Hematopoietic multipotent progenitor cell treated with erythropoietin and hydrocortisone succinate and interleukin-3 and kit ligand, for 17 days (in vitro differentiated cells): Measurements from ENCODE around the gene SPTLC2.
"Not testable (repeated sequence)": the region's sequence is repeated elsewhere in the genome, so short reads cannot be mapped to it uniquely, and the experiment has no call there.

Experiments used
- DNase-seq: peaks from one replicate; pipeline ENCODE4 v3.0.0-alpha.2; 2015; ENCODE audit warnings: low spot score

SPTLC2 gene

DNA sequence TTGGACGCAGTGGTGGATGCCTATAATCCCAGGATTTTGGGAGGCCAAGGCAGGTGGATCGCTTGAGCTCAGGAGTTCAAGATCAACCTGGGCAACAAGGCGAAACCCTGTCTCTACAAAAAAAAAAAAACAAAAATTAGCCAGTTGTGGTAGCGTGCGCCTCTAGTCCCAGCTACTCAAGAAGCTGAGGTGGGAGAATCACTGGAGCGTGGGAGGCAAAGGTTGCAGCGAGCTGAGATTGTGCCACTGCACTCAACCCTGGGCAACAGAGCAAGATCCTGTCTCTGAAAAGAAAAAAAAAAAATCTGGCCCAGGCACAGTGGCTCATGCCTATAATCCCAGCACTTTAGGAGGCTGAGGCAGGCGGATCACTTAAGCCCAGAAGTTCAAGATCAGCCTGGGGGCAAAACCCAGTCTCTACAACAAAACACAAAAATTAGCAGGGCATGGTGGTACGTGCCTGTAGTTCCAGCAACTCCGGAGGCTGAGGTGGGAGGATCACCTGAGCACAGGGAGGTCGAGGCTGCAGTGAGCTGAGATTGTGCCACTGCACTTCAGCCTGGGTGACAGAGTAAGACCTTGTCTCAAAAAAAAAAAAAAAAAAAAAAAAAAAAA lies 27.9 kb downstream of the SPTLC2 start:
- DNase-seq: not testable (repeated sequence)

DNA sequence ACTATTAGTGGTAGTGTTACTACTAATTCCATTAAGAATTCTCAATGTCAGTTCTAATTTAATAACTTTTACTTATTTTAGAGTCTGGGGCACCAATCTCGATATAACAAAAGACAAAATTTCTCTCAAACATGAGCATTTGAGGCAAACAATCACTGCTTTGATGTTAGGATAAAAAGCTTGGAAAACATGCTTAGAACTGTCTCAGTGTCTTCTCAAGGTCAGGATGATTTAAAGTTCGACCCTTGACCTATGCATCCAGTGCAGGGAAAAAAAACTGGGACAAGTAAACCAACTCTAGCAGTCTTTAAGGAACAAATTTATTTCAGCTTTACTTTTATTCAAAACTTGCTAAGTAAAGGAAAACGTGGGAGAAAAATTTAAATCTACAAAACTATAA lies 31.1 kb downstream of the SPTLC2 start:
- DNase-seq: no peak

DNA sequence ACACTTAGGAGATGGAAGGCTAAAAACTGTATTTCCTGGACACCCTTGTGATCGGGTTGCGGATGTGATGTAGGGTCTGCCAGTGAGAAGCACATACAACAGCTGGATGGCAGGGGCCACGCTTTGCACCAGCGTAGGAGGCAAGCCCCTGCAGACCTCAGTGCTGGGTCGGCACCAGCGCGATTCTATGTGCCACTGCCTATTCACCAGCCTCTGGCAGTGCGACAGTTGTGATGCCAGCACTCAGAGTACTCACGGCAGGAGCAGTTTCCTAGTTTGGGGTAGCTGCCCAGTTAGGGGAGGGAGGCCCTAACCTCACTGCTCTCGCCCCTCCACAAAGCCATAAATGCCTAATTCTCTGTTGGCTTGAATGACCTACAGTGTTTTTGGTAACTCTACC lies 31.6 kb downstream of the SPTLC2 start:
- no peak for DNase-seq

DNA sequence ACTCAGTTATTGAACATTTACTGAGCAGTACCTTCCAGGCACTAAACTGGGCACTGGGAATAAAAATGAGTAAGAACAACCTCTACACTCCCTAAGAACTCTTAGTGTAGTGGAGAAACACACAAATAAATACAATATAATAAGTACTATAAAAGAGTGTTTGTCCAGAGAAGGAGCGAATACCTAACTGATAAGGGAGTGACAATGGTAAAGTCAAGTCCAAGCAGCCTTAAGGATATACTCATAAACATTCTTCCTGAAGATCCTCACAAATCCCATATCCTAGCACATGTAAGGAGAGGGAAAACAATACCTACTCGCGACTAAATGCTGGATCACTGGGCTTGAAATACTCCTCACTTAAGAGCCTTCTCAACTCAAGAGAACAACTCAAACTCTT lies 32.8 kb downstream of the SPTLC2 start:
- DNase-seq: no peak

DNA sequence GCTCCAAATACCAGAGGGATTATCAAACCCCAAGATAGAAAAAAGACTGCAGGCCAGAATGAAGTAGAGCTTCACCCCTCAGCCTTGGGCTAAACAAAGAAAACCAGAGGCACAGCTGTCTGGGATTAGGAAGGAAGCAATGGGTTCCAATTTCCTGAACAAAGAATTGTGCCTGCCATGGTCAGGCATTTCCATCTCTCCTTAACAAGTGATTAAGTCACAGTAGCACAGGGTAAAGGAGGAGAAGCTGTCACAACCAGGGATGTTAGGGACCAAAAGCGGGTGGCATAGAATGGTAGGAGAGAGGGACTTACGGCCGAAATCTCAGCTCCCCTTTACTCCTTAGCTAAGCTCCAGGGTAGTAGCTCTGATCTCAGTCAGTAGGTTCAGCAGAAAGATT lies 33.9 kb downstream of the SPTLC2 start:
- DNase-seq: no peak

DNA sequence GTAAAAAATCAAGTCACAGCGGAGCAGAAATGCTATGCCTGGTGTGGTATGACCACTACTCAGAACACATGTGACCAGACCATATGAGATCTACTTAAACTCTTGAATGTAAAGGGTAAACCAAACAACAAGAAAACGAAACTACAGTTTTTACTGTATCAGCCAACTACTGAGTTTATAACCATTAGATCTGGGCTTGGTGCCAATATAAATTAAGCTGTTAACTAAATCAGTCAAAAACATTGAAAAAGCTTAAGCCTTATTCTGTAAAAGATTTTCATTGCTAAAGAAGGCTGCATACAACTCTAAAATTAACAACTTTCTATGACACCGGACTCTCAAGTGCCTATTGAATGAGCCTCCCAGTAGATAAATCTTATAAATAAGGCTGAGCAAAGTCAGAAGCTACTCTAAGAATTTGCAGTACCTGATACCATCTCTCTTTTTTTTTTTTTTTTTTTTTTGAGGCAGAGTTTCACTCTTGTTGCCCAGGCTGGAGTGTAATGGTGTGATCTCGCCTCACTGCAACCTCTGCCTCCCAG lies 35.4 kb downstream of the SPTLC2 start:
- peak; percentile 54 for DNase-seq

DNA sequence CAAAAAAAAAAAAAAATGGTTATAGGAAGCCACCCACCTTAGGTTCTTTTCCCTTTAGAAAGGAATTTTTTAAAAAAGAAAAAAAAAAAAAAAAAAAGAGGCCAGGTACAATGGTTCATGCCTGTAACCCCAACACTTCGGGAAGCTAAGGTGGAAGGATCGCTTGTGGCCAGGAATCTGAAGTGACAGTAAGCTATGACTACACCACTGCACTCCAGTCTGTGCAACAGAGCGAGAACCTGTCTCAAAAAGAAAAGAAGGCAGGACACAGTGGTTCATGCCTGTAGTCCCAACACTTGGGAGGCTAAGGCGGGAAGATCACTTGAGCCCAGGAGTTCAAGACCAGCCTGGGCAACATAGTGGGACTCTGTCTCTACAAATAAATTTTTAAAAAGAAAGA lies 36.0 kb downstream of the SPTLC2 start:
- no peak for DNase-seq

DNA sequence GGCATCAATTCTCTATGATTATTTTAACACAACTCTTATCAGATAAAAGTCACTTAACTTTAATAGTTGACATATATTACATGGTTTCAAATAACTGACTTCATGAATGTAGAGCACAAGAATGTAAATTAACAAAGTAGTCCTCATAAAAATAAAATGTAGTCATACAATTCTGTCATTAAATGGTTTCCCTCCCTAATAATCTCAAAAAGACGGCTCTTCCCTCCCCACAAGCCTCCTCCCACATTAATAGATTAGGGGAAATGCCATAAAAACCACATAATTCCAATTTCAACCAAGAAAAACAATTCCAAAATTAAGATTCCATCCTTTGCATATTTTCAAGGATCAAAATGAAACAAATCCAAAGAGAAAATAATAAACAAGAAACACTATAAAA lies 36.7 kb downstream of the SPTLC2 start:
- DNase-seq: no peak

DNA sequence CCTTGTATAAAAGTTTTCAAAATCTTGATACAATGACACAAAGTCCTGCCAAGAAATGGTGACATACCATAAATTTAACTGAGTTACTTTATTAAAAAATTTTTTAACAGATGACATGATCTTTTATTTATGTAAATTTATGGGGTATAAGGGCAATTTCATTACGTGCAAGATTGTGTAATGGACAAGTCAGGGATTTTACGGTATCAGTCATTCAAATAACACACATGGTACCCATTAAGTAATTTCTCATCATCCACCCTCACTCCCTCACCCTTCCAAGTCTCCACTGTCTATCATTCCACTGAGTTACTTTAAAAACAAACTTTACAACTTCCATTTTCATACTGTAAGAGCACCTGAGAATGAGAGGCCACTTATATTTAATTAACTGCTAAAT lies 37.4 kb downstream of the SPTLC2 start:
- DNase-seq: no peak

DNA sequence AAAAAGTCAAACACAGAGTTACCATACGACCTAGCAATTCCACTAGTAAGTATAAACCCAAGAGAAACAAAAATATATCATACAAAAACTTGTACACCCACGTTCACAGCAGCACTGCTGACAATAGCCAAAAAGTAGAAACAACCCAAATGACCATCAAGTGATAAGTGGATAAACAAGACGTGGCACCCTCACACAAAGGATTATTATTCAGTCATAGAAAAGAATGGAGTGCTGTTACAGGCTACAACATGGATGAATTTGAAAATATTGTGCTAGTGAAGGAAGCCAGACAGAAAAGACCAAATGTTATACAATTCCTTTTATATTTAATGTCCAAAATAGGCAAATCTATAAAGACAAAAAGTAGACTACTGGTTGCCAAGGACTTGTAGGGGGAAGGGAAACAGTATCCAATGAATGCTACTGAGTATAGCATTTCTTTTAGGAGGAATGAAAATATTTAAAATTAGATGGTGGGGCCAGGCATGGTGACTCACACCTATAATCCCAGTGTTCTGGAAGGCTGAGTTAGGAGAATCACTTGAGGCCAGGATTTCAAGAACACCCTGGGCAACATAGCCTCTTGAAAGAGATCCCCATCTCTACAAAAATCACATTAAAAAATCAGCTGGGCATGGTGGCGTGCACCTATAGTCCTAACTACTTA lies 41.9 kb downstream of the SPTLC2 start:
- no peak for DNase-seq

DNA sequence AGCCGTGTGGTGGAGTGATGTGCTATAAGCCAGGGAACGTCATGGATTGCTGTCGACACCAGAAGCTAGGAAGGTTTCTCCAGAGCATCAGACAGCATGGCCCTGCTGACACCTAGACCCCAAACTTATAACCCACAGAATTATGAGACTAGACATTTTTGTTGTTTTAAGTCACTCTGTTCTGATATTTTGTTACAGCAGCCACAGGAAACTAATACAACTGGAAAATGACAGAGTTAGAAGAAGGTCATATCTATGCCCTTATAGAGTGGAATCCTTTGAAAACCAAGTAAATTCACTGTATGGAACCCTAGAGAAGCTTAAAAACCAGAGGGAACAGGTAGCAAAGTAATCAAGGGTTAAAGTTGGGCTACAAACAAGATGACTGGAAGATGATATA lies 42.5 kb downstream of the SPTLC2 start:
- DNase-seq: no peak

DNA sequence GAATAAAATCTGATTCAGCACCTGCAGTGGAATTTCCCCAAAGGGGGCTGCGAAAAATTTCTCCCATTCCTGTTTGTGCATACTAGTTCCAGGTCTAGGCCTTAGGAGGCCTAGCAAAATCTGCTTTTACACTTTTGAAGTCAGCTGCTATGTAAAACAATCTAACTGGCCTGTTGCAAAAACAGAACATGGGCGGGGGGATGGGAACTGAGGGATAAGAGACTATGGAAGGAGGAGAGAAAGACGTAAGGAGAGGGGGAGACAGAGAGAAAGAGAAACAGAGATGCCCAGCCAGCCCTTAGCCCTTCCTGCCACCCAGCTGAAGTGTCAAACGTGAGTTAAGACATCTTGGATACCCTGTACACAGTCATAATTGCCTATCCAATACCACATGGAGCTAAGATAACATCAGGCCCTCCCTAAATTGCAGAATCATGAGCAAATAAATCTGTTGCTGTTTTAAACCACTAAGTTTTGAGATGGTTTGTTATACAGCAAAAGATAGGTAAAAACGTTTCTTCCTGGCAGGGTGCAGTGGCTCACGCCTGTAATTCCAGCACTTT lies 45.6 kb downstream of the SPTLC2 start:
- no peak for DNase-seq

DNA sequence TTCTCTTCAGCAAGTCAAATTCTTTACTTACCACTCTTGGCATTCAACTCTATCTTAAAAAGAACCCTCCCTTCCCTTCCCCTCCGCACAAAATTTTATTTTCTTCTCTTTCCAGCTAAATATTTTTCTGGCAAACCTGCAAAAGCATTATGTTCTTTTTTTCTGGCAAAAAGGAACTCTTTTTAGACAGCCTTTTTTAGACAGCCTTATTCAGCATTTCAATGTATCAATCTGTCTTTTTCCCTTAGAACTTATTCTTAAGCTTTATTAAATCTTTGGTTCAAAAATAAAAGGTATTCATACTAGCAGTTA lies 50.5 kb downstream of the SPTLC2 start:
- DNase-seq: no peak

DNA sequence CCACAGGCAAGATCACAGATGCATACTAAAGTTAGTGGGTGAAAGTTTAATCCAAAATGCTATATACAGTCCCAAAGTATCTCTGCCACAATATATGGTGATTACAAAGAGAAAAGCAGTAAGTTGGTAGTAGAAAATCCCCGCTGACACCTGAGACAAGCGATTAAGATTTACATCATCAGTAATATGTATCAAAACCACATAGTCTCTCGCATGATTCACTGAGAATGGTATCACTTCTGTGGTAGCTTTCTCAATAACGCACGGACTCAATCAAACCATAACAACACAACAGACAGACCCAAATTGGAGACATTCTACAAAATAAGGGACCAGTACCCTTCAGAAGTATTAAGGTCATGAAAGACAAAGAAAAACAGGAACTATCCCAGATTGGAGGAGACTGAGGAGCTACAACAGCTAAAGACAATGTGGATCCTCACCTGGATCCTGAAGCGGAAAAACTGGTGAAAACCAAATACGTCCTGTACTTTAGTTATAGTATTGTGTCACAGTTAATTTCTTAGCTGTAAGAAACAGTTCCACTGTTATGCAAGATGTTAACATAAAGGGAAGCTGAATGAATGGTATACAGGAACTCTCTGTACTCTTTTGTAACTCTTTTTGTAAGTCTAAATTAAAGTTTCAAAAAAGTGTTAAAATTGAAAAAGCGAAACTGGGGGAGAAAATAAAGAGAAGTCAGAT lies 51.0 kb downstream of the SPTLC2 start:
- DNase-seq: no peak

DNA sequence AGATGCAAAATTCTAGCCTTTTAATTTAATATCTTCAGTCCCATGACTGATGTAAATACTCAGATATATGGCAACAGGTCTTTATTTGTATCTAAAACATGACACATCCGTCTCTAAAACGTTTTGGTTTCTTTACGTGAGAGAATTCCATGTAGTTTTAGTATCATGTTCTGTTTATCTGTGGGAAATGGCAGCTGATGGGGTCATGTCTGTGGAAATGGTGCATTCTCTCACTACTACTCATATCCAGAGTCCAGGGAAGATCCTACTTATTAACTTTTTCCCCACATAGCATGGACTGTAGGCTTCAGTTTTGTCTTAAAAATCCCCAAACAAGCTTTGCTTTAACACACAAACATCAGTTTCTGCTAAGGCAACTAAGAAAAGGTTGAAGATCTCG lies 53.8 kb downstream of the SPTLC2 start:
- no peak for DNase-seq

DNA sequence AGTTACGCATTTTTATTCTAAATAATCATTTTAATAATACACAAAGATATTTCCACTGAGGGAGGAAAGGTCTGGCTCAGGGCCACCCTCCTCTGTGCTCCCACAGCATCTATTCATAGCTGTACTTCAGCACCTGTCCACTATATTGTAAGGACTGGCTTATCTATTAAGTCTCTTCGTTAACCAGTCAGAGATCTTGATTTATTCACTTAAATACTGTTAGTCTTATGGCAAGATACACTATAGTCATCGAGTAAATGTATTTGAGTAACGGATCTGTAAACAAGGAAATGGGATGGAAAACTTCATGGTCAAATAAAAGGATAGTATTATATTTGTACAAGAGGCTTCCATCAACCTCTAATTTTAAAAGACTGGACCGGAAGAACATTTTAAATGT lies 54.6 kb downstream of the SPTLC2 start:
- no peak for DNase-seq

DNA sequence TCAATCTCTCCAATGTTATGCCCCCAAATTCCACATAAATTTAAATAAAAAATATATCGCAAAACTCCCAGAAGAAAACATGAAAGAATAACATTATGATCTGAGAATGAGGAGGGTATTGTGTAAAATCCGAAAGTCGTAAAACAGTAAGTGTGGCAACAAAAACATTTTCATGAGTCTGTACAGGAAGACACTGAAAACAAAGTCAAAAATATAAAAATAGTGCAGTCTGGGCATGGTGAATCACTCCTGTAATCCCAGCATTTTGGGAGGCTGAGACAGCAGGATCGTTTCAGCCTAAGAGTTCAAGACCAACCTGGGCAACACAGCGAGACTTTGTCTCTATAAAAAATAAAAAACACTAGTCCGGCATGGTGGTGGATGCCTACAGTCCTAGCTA lies 57.1 kb downstream of the SPTLC2 start:
- DNase-seq: no peak

DNA sequence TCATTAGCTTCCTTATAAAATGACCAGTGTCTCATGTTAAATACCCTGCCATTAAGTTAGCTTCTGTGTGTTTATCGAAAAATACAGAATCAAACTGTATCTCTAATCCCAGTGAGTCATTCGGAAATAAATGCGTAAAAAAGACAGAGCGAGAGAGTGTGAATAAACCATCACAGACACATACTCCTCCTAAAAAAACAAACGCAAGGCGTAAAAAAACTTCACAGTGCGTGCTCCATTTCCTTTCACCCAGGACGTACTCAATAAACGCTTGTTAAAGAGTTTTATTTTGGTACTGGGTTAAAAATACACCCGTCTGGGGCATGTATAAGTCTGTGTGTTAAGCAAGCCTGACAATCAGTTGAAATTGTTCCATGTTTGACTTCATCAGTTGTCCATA lies 59.0 kb downstream of the SPTLC2 start:
- DNase-seq: no peak

DNA sequence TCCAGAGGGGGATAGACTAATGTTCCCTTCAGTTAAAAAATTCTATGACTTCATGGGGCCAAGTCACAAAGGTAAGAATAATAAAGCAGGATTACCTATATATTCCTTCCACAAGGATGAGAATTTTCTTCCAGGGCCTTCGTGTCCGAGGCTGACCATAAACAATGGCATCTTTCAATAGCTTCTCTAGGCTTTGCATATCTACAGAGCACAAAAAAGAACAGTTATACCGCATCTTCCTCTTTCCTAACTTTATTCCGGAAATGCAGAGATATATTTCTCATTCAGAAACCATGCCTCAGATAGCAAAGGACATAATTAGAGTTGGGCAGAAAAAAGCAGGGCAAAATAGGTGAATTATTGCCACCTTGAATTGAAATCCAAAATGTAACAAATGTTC lies 59.5 kb downstream of the SPTLC2 start:
- DNase-seq: no peak

DNA sequence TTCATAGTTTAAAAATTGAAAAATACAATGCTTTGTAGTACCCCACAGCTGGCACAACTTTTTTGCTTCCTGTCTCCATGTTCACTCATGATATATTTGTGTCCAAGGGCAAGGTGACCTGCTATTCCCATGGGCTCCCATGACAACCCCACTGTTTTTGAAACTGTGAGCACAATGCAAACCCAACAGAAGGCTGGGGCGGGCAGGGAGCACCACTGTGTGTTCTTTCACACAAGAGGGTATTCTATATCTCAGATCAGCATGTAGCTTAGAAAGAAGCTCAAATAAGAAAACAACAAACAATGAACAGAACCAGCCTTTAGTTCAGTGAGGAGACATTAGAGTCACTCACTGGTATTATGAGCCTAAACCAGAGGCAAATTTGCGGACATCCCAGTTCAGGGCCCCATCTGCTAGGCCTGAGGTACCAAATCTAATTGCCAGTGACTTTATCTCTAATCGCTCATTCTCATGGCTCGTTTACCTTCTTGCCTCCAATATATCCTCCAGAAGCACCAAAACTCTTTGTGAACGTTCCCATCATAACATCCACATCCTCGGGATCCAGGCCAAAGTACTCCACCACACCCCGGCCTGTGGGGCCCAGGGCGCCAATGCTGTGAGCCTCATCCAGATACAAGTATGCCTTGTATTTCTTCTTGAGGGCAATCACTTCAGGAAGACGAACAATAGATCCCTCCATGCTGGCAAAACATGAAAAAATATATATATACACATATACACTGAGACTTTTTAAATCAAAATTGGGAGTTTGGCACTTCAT lies 61.4 kb downstream of the SPTLC2 start:
- DNase-seq: no peak

DNA sequence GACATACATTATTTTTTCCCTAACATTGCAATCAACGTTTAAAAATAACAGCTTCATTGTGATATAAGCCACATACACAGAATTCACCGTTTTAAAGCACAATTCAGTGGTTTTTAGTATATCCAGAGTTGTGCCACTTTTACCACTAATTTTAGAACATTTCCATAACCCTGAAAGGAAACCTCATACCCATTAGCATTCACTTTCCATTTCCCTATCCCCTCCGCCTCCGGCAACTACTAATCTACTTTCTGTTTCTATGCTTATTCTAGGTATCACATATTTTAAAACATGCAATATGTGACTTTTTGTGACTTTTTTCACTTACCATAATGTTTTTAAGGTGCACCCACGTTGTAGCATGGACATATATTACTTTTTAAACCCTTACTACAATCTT lies 62.2 kb downstream of the SPTLC2 start:
- no peak for DNase-seq

DNA sequence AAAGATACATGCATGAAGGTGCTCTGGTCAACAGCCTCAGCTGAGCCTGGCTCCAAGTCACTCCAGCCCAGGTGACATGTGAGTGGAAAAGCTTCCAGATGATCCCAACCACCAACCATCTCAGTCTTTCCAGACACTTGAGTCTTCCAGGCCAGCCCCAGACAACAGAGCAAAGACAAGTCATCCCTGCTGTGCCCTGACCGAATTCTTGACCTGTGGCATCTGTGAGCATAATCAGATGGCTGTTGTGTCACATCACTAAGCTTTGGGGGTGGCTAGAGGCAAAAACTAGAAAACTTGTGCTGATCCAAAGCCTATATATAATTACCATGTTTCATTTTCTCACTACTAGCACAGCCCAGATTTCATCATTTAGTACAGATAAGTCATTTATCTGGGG lies 67.0 kb downstream of the SPTLC2 start:
- no peak for DNase-seq
